GM21381 (cell line): ENCODE data around the gene DLX6.

Experiments
- ATAC-seq: cut with Tn5 transposase; IDR thresholded peaks from one replicate; pipeline ENCODE4 v1.9.1; 2021; ENCODE audit warnings: mild to moderate bottlenecking, moderate library complexity; ENCODE audit not compliant: unreplicated experiment

DLX6 gene

GRCh38 chr7:97005183-97006054, at the start of gene DLX6:
DLX6 (plus strand) TSS chr7:97005553; CDS start chr7:97005978, 425 bp downstream.
- no peak for ATAC-seq

GRCh38 chr7:96959135-96959534, 46.2 kb upstream of the DLX6 start:
- ATAC-seq, result no peak

- no peak for ATAC-seq
Measured at GRCh38 chr7:96962221-96962885, 43.0 kb upstream of the DLX6 start.

DNA sequence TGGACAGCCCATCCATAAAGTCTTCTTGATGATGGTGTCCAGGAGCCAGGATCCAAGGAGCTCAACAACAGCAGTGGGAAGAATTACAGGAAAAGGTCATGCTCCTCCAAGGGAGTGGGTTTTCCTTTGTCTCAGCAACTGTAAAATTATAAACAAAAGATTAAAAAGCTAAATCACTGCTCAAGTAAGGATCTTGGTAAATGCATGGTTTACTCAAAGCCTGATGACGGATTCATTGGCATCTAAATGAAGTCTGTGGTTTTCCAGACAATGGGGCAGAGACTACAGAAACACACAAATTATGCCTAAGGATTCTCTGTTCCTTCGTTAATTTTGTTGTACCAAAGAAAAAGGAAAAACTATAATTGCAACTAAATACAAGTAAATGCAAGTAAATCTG, 36.4 kb upstream of the DLX6 start:
- no peak for ATAC-seq

GRCh38 chr7:96970739-96971138, 34.6 kb upstream of the DLX6 start:
- no peak for ATAC-seq

DNA sequence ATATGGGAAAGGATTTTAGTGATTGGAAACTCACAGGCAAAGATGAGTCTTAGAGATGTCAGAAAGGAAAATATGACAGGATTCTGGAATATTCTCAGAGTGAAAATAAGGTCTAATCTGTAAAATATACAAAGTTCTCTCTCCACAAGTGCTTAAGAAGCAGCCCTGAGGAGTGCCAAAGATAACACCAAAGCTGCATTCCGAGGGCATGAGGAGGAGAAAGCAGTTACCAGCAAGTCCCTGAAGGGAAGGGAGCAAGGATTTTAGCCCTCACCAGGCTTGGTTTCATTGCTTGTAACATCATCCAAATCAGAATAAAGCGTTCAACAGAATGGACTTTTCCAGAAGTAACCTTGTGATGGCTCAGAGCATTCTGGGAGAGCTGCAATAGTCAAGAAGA, 31.4 kb upstream of the DLX6 start:
- ATAC-seq, result no peak

DNA sequence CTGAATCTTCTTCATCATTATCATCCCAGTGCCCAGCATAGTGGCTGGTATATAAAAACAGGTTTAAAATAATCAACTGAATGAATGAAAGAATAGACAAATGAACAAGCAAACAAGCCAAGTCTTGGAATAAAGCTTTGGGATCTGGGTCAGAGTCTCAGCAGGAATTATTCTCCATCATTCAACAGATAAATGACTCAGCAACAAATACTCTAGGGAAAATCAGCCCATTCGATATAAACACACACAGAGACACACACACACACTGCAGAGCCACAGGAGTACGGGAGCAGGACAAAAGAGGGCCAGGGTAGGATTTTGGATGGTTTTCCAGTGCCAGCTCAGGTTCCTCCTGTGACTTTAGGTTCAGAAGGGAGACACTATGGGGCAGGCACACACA, 29.2 kb upstream of the DLX6 start:
- no peak for ATAC-seq

DNA sequence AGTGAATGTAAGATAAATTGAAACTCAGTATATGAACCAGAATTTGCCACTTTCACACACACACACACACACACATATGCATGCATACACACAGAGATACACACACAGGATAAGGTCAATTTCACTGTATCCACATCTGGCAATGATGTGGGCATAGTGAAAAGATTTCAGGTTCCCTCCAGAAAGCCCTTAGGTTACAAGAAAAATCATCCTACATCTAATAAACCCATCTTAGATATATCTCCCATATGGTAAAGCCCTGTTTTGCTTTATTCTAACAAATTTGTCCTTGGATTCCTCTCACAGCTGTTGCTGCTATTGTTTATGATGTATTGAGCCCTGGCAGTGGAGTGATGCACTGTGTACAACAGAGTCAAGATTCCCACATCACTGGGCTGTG, 27.9 kb upstream of the DLX6 start:
- ATAC-seq, result no peak

DNA sequence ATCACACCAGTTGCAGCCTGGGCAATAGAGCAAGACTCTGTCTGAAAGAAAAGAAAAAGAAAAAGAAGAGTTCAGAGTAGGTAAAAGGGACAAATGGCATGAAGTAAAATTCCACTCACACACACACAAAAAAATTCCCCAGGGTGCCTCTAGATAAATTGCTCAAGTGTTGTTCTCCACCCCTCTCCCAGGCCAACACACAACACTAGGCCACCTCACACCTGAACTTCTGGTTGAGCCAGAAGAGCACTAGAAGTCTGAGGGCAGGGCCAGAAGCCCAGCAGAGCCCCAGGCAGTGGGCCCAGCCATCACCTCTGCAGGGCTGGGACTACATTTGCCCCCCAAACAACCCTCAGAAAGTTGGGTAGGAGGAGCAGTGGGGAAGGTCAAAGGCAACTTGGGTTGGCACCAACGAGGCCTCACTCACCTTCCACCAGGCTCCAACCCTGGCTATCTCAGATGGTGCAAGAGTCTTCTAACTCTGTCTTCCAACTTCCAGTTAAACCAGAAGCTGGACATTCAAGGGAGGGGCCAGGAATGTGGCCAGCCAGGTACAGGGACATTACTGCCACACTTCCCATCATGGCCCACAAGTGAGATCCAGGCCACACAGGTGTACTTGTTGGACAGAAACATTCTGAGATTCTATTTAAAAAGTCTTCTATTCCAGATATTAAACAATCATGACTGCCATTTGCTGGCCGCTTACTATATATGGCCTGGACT, 25.6 kb upstream of the DLX6 start:
- ATAC-seq, result no peak

- ATAC-seq, result no peak
Measured at GRCh38 chr7:96982586-96982985, 22.8 kb upstream of the DLX6 start.

DNA sequence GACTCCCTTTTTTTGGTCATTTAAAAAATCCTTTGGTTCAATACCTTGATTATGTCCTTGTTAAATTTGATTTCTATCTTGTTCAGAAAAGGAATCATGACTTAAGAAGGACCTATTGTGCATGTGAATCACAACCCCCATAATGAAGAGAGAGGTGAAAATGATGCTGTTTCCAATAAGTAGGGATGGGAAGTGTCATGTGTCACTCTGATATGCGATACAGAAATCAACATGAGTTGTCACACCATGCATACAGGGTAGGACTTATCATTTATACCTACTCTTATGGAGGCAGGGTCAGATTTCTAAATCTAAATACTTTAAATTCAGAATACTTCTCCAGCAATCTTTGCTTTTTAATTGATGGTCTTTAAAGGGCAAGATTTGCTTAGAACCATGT, 19.4 kb upstream of the DLX6 start:
- ATAC-seq, result no peak

- ATAC-seq, result no peak
Measured at GRCh38 chr7:96986901-96987300, 18.5 kb upstream of the DLX6 start.

DNA sequence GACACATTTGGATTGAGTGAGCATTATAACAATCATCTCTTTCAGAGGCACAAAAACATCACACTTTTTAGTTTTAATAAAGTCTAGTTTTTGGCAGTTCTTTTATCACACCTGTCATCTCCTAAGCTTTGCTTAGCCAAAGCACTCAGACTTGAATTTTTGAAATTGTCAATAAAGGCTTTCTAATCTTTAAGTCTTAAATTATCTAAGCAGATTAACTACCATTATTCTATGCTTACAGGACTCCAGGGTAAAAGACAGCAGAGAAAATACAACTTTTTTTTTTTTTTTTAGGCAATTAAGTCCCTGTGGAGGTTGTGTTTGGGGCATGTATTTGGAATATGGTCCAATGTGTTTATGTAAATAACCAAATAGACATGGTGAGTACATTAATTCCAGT, 17.6 kb upstream of the DLX6 start:
- ATAC-seq, result no peak

DNA sequence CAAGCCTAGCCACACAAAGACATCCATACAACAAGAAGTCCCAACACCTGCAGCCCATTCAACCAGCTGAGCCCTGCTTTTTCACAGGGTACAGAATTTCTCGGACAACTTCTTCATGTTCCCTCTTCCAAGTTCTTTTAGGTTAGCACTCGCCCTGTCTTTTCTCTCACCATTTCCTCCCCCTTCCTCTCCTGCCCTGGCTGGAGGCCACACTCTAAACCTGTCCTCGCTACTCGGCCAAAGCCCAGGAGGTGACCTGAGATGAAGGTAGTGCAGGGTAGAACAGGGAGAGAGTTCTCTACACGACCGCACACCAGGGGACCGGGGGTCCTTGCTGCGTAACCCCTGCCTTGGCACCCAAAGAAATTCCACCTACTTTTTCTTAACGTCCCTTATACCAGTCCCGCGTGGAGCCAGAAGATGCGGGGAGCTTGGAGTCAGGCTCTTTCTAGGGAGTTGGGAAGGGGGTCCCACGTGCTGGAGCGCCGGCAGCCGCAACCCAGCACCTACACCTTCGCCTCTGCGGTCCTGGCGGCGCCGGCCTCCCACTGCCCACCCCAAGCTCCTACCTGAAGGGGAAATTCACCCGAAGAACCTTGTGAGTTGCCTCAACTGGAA, 16.0 kb upstream of the DLX6 start:
- no peak for ATAC-seq

DNA sequence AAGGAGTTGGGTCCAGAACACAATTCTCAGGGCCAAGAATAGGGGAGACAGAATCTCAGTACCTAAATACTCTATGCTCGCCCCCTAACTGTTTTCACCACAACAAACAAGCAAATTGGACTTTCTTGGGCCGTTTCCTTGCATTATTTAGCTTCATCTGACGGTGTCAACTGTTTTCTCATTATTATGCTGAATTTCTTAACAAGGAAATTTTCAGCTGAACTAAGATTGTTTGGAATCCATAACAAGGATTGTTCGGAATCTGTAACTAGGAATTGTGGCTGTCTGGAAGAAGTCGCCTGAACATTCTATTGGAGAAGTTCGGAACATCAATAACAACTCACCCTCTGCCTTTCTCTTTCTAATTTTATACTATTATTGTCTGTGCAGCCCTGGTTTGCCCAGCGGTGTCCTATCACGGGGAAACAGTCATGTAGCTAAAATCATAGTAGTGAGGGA, 15.5 kb upstream of the DLX6 start:
- ATAC-seq, result no peak

DNA sequence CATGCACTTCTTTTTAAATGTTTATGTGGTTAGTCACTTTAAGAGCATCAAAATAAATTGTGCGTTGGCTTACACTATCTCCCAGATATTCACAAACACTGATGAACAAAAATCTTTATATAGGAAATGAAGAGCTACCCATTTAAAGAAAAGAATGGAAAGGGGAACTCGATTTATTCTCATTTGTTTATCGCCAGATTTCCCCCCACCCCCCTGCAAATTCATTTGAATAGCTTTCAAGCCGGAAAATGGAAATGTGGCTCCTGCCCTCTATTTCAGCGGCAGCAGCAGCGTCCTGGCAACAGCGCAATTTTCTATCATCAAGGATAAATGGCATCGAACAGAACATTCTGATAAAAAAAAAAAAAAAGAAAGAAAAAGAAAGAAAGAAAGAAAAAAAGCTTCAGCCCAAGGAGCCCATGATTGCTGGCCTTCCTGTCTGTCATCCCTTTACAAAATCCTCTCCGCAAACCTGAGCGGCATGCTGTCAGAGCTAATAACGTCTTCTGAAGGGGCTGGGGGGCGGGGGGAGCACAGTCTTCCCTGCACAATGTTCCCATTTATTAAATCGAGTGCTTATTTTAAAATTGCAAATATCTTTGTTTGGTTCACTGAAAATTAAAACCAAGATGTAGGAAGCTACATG, 13.7 kb upstream of the DLX6 start:
- ATAC-seq, result no peak

GRCh38 chr7:96992192-96993005, 13.0 kb upstream of the DLX6 start:
- ATAC-seq, result no peak

GRCh38 chr7:96993094-96993865, 12.1 kb upstream of the DLX6 start:
- ATAC-seq, result no peak

GRCh38 chr7:96993980-96994379, 11.4 kb upstream of the DLX6 start:
- no peak for ATAC-seq
